PC-3 (cell line): ENCODE results near the gene UNC5C. TPM values are rescaled to one million over a fixed set of nuclear protein-coding genes. Genes with fewer than 3 reads are reported as not detected.

Source experiments
- ATAC-seq: fragments of 200-7000 bp; cut with Tn5 transposase; 2 replicates; pipeline ENCODE4 v1.9.1; 2020; ENCODE audit warnings: mild to moderate bottlenecking, moderate library complexity
- BruUV-seq: library from RNA; stranded (reverse); fragments of 400-500 nt; replicated peaks from 2 replicates; lab custom pipeline; 2021; lab: Mats Ljungman, UMichigan
- CTCF ChIA-PET: fragments of 300-600 bp; sonication (Branson Sonifier 250); formaldehyde crosslinking; loops from one replicate; lab custom pipeline; 2022; ENCODE audit warnings: antibody characterized with exemption; lab: Charles Lee
- POLR2A ChIA-PET: fragments of 300-600 bp; sonication (Branson Sonifier 250); formaldehyde crosslinking; loops from one replicate; lab custom pipeline; 2022; ENCODE audit warnings: antibody characterized with exemption; ENCODE audit not compliant: unreplicated experiment; lab: Charles Lee
- DNase-seq: peaks from one replicate; pipeline ENCODE4 v3.0.0-alpha.2; 2015
- H2AFZ ChIP-seq: fragments of 300-600 bp; sonication (generic); 2 replicates; pipeline ENCODE4 v1.6.0; 2016; ENCODE audit warnings: antibody characterized with exemption, low read length
- H3F3A ChIP-seq: fragments of 300-600 bp; sonication (generic); one replicate; pipeline ENCODE4 v1.6.0; 2017; ENCODE audit warnings: antibody characterized with exemption, low read length, control low read depth, mild to moderate bottlenecking; ENCODE audit not compliant: unreplicated experiment
- H3K27ac ChIP-seq: fragments of 300-600 bp; sonication (generic); 2 replicates; pipeline ENCODE4 v1.5.1; 2016; ENCODE audit warnings: mild to moderate bottlenecking, low read length
- H3K27me3 ChIP-seq: fragments of 300-600 bp; sonication (generic); 2 replicates; pipeline ENCODE4 v1.6.1; 2016; ENCODE audit warnings: low read length, mixed read lengths
- H3K36me3 ChIP-seq: fragments of 300-600 bp; sonication (generic); 2 replicates; pipeline ENCODE4 v1.6.1; 2016; ENCODE audit warnings: low read depth, mixed run types, low read length, mixed read lengths
- H3K4me1 ChIP-seq: fragments of 300-600 bp; sonication (generic); 2 replicates; pipeline ENCODE4 v1.5.1; 2016; ENCODE audit warnings: low read length; ENCODE audit not compliant: insufficient read depth
- H3K4me2 ChIP-seq: fragments of 300-600 bp; sonication (generic); 2 replicates; pipeline ENCODE4 v1.6.0; 2016; ENCODE audit warnings: low read length
- H3K4me3 ChIP-seq: fragments of 300-600 bp; sonication (generic); 2 replicates; pipeline ENCODE4 v1.5.1; 2016; ENCODE audit warnings: mild to moderate bottlenecking, low read length, mixed read lengths
- H3K79me2 ChIP-seq: fragments of 300-600 bp; sonication (generic); 2 replicates; pipeline ENCODE4 v1.6.1; 2017; ENCODE audit warnings: low read length, mixed read lengths
- H3K9ac ChIP-seq: fragments of 300-600 bp; sonication (generic); 2 replicates; pipeline ENCODE4 v1.6.0; 2016; ENCODE audit warnings: mild to moderate bottlenecking, low read length
- H3K9me2 ChIP-seq: fragments of 300-600 bp; sonication (generic); replicated peaks from 2 replicates; pipeline ENCODE4 v1.6.1; 2016; ENCODE audit warnings: mixed run types, low read length, mixed read lengths
- H3K9me3 ChIP-seq: fragments of 300-600 bp; sonication (generic); 2 replicates; pipeline ENCODE4 v1.6.1; 2016; ENCODE audit warnings: low read length, mixed read lengths
- H4K20me1 ChIP-seq: fragments of 300-600 bp; sonication (generic); 2 replicates; pipeline ENCODE4 v1.6.1; 2016; ENCODE audit warnings: low read length, mixed read lengths
- EZH2 ChIP-seq: fragments of 300-600 bp; sonication (generic); IDR thresholded peaks from one replicate; pipeline ENCODE4 v1.6.1; 2017; ENCODE audit warnings: antibody characterized with exemption, mild to moderate bottlenecking, low read length; ENCODE audit not compliant: unreplicated experiment
- EZH2phosphoT487 ChIP-seq: fragments of 300-600 bp; sonication (generic); IDR thresholded peaks from 2 replicates; pipeline ENCODE4 v1.6.1; 2018; ENCODE audit warnings: mild to moderate bottlenecking, antibody characterized with exemption, low read length, borderline replicate concordance
- intact Hi-C: fragments of 100-400 bp; cut with micrococcal nuclease; formaldehyde crosslinking; loops from 2 replicates; pipeline ENCODE4 v1.9.0; 2023
- total RNA-seq: library from RNA; depleted of rRNA; stranded (reverse); fragments of >200 nt; gene quantifications from 2 replicates; pipeline ENCODE4 v1.2.3, GENCODE V29; 2014
- TF ChIP-seq, protein P1 (sequence below): fragments of 300-600 bp; sonication (generic); conservative IDR thresholded peaks from 2 replicates; pipeline ENCODE4 v1.5.1; 2017; ENCODE audit warnings: antibody characterized with exemption, low read depth, mild to moderate bottlenecking, low read length

The UNC5C gene
- total RNA-seq, 1 experiment from 2014 or later: not detected

- no peak overlapping the region for H3K27ac ChIP-seq
- no peak overlapping the region for H3K9ac ChIP-seq
- DNase-seq: no peak
- H3K9me2 ChIP-seq: no peaks in the 10 kb centered on the region
- no peaks in the 10 kb centered on the region for H3K36me3 ChIP-seq
- no peaks in the 10 kb centered on the region for H4K20me1 ChIP-seq
- H3K27me3 ChIP-seq: peaks cover 44% of the 10 kb centered on the region
- POLR2A ChIA-PET: no interaction called here
- ATAC-seq: no peak
- H3K79me2 ChIP-seq: no peaks in the 10 kb centered on the region
- H3K4me3 ChIP-seq: no peak overlapping the region
- H3K9me3 ChIP-seq: no peaks in the 10 kb centered on the region
- no peaks in the 10 kb centered on the region for H3F3A ChIP-seq
- H3K4me1 ChIP-seq: peaks cover 4% of the 10 kb centered on the region
- no TSS peak for BruUV-seq
- no peak overlapping the region for H3K4me2 ChIP-seq
- TF ChIP-seq EZH2phosphoT487: no peak
- no peak for TF ChIP-seq EZH2
- TF ChIP-seq, protein P1, sequence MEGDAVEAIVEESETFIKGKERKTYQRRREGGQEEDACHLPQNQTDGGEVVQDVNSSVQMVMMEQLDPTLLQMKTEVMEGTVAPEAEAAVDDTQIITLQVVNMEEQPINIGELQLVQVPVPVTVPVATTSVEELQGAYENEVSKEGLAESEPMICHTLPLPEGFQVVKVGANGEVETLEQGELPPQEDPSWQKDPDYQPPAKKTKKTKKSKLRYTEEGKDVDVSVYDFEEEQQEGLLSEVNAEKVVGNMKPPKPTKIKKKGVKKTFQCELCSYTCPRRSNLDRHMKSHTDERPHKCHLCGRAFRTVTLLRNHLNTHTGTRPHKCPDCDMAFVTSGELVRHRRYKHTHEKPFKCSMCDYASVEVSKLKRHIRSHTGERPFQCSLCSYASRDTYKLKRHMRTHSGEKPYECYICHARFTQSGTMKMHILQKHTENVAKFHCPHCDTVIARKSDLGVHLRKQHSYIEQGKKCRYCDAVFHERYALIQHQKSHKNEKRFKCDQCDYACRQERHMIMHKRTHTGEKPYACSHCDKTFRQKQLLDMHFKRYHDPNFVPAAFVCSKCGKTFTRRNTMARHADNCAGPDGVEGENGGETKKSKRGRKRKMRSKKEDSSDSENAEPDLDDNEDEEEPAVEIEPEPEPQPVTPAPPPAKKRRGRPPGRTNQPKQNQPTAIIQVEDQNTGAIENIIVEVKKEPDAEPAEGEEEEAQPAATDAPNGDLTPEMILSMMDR: no peak
- CTCF ChIA-PET: interaction anchor here (0.6 kb wide), 1 partner anchor 390 kb away, joined by 8 read pairs; no protein-coding TSS in a partner anchor
- no peak overlapping the region for H2AFZ ChIP-seq
- intact Hi-C loops: loop anchor here (10.0 kb wide), 2 partner anchors 381 to 809 kb away; no protein-coding TSS in a partner anchor
These were observed 2.6 kb downstream of the UNC5C start for GRCh38 chr4:95546221-95546620.

- intact Hi-C loops: loop anchor here (10.0 kb wide), 2 partner anchors 381 to 809 kb away; no protein-coding TSS in a partner anchor
- ChIA-PET CTCF (interaction anchor here (0.6 kb wide), 2 partner anchors 13 to 276 kb away, joined by 4 read pairs; no protein-coding TSS in a partner anchor), POLR2A (no interaction called here)
- H3K27ac ChIP-seq: no peak overlapping the region
- H3K4me2 ChIP-seq: no peak overlapping the region
- BruUV-seq: no TSS peak
- H3K27me3 ChIP-seq: peaks cover 40% of the 10 kb centered on the region
- no peak overlapping the region for H3K9ac ChIP-seq
- H3K4me3 ChIP-seq: no peak overlapping the region
- DNase-seq: no peak
- no peaks in the 10 kb centered on the region for H3K36me3 ChIP-seq
- H3K79me2 ChIP-seq: no peaks in the 10 kb centered on the region
- no peaks in the 10 kb centered on the region for H3K9me2 ChIP-seq
- H3F3A ChIP-seq: no peaks in the 10 kb centered on the region
- no peaks in the 10 kb centered on the region for H4K20me1 ChIP-seq
- H3K9me3 ChIP-seq: no peaks in the 10 kb centered on the region
- TF ChIP-seq, protein P1: no peak
- no peak for TF ChIP-seq EZH2phosphoT487
- TF ChIP-seq EZH2: no peak
- no peak for ATAC-seq
- no peak overlapping the region for H2AFZ ChIP-seq
- H3K4me1 ChIP-seq: peaks cover 4% of the 10 kb centered on the region
These were observed 3.2 kb downstream of the UNC5C start for GRCh38 chr4:95545546-95545945.
